CD4-positive, alpha-beta T cell treated with Interleukin-2 at 100 ng/mL for 4 hours (primary cell): ENCODE results near the gene PRKN.

Experiments
- DNase-seq: peaks from one replicate; pipeline ENCODE4 v3.0.0-alpha.2; 2020; ENCODE audit warnings: low spot score

PRKN gene

GRCh38 chr6:162119341-162119740 is 608.2 kb downstream of the PRKN start:
- no peak for DNase-seq

DNA sequence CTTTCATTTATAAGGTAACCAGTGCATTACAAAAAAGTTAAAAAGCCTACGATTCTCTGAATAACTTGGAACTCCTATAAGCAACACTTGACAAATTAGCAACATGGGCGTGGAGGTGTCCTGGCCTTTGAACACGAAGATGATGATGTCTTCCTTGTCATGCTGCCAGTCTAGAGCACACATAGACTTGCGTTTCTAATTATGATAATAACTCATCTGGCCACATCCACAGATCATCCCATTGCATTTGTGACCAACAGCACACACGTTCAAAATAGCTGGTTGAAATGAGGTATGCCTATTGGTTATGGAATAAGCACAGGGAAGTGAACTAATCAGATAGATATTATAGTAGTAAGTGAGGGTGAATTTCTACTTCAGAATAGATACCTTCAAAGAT is 608.9 kb downstream of the PRKN start:
- no peak for DNase-seq

DNA sequence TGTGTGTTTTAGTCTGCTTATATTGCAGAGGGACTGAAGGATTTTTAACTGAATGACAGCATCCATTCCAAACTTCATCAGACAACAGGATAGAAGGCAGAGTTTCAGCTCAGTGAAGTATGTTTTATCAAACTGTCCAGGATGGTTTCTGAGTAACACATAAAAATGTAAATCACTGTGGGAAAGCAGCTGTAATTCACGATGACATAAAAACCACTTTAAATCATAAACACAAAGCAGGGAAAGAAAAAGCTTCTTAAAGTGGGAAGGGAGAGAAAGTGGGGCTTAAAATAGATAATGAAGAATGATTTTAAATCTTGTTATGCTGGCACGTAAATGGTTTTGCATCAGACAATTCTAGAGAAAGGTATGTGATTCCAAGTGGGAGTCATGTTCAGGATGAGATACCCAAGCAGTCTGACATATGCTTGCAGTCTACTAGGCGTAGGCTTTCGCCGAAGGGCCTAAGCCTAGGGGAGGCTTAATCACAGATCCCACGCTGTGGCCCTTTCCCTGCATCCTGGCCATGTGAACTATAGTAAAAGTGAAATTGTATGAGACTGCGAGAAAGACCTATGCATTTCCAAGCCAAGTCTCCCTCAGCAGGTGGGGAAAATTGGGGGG is 610.6 kb downstream of the PRKN start:
- no peak for DNase-seq

GRCh38 chr6:162109480-162110050 is 618.0 kb downstream of the PRKN start:
- no peak for DNase-seq

- no peak for DNase-seq
Measured at GRCh38 chr6:162108041-162108440, 619.5 kb downstream of the PRKN start.

DNA sequence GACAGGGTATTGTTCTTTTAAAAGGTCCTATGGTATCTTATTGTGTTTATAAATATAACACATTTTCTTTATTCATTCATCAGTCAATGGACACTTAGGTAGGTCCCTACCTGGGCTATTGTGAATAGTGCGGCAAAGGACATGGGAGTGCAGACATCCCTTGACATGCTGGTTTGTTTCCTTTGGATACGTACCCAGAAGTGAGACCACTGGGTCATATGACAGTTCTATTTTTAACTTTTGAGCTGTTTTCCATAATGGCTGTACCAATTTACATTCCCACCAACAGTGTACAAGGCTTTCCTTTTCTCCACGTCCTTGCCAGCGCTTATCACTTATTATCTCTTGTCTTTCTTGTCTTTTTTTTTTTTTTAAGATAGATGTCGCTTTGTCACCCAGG is 627.5 kb downstream of the PRKN start:
- DNase-seq: no peak

DNA sequence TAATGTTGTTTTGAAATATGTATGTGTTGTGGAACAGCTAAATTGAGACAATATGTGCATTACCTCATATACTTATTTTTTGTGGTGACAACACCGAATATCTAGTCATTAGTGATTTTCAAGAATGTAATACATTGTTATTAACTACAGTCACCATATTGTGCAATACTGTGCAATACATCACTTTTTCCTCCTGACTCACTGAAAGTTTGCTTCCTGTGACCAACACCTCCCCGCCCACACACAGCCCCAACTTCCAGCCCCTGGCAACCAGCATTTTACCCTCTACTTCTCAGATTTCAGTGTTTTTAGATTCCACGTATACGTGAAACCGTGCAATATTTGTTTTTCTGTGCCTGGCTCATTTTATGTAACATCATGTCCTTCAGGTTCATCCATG is 627.9 kb downstream of the PRKN start:
- no peak for DNase-seq

- DNase-seq: no peak
Measured at GRCh38 chr6:162092816-162093502, 634.6 kb downstream of the PRKN start.

GRCh38 chr6:162090734-162091133 is 636.8 kb downstream of the PRKN start:
- DNase-seq: no peak

- DNase-seq: no peak
Measured at GRCh38 chr6:162088091-162088490, 639.5 kb downstream of the PRKN start.

GRCh38 chr6:162085561-162085960 is 642.0 kb downstream of the PRKN start:
- DNase-seq: no peak

DNA sequence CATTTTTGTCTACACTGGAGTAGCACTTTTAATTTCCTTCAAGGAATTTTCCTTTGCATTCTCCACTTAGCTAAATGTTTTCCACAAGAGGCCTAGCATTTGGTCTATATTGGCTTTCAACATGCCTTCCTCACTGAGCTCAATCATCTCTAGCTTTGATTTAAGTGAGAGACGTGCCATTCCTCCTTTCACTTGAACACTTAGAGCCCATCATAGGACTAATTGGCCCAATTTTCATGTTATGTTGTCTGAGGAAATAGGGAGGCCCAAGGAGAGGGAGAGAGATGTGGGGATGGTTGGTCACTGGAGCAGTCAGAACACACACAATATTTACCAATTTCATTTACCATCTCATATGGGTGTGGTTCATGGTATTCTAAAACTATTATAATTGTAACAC is 645.0 kb downstream of the PRKN start:
- no peak for DNase-seq

GRCh38 chr6:162078667-162079066 is 648.9 kb downstream of the PRKN start:
- DNase-seq: no peak

DNA sequence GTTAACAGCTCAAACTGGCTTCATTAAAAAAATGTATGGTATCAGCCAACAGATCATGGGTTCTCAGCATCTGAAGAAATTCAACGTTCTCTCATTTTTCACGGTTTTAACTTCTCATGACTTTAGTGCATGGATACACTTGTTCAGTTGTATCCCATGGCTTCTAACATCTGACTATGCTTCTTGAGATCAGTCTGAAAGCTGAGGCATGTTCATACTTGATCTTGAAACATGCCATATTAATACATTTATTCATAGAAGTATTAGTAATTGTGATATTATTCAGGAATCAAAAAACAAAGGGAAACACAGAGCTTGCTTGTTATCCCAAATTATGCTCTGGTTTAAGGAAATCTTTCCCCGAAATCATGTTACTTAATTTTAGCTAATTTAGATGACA is 649.4 kb downstream of the PRKN start:
- DNase-seq: no peak

- no peak for DNase-seq
Measured at GRCh38 chr6:162076816-162077215, 650.8 kb downstream of the PRKN start.

DNA sequence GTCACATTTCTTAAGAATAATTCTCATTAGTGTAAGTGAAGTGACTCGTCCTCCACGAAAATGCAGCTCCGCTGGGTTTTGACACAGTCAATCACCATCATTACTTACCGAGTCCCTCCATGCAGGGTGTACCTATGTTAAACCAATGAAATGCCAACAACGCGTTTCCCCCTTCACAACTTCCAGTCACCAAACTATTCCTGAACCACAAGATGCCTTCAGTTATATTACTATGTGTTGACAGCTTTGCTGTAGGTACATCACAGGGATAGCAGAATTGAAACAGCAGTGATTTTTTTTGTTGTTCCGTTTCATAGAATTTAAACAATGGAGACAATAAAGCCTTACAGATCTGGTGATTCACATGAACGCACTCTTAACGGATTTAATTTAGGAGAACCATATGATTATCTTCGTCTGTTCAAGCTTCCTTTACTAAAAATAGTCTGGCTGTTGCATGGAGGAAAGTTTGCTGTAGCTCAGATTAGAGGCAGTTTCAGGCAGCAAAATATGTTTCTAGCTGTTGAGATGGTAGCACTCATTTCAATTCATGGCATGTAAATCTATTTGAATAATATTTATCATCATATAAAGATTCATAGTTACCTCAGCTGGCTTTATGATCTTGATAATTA is 652.8 kb downstream of the PRKN start:
- no peak for DNase-seq

- DNase-seq: no peak
Measured at GRCh38 chr6:162070639-162071038, 656.9 kb downstream of the PRKN start.

DNA sequence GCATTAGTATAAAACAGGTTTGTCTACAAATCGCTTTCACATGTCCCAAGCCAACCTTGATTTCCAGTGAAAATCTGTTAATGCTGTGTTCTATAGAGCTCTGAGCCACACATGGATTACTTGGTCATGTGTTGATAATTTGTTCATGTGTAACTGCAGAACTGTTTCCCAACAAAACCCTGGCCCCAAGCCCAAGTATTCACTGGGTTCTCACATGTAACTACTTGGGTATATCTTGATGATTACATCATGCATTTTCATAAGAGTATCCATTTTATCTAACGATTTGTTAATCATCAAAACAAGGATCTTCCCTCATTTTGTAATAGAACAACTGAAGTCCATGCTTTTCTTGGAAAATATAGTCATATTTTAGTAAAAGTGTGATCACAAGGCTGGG is 657.6 kb downstream of the PRKN start:
- DNase-seq: no peak

GRCh38 chr6:162068340-162068739 is 659.2 kb downstream of the PRKN start:
- no peak for DNase-seq

DNA sequence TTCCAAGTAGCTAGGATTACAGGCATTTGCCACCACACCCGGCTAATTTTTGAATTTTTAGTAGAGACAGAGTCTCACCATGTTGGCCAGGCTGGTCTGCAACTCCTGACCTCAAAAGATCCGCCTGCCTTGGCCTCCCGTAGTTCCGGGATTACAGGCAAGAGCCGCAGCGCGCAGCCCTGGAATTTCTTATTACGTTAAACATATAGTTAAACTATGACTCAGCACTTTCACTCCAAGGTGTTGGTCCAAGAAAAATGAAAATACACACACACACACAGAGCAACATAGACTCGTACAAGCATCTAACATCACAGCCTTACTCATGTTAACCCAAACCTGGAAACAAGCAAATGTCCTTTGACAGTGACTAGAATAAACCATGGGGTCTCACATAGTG is 663.9 kb downstream of the PRKN start:
- no peak for DNase-seq

- no peak for DNase-seq
Measured at GRCh38 chr6:162058281-162058875, 669.2 kb downstream of the PRKN start.

DNA sequence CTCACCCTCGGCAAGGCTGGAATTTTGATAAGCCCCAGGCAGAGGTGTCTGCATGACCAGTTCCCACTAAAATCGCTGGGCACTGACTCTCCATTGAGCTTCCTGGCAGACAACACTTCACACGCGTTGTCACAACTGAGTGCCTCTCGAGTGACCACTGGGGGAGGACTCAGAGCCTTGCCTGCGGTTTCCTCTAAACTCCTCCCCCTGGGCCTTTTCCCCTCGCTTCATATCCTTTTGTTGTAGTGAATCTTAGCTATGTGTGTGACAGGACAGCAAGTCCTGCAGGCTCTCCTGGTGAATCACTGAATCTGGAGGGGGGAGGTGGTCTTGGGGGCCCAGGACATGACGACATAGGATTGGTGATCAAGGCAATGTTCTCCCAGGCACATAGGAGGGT is 670.8 kb downstream of the PRKN start:
- DNase-seq: no peak

DNA sequence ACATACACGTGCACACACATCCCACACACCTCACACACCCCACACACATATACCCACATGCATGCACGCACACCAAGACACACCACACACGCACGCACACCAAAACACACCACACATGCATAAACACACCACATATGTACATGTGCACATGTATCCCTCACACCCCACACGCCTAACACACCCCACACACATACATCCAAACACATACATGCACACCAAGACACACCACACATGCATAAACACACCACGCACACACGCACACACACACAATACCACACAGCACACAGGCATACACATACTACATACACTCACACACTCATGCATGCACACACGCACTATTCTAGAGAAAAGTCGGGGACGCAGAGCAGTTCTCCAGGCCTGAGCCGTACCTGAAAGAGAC is 671.5 kb downstream of the PRKN start:
- DNase-seq: no peak
